A673 (cell line): ENCODE data around the gene MYO1H.

Experiments used
- CTCF ChIP-seq: fragments of 300-800, 200-600 bp; sonication (generic); conservative IDR thresholded peaks from 2 replicates; pipeline ENCODE4 v1.5.1; 2017; ENCODE audit warnings: low read depth, mild to moderate bottlenecking, antibody characterized with exemption, low read length, moderate library complexity, mixed read lengths
- EZH2 ChIP-seq: fragments of 200-600 bp; sonication (generic); IDR thresholded peaks from 2 replicates; pipeline ENCODE4 v1.6.1; 2017; ENCODE audit warnings: borderline replicate concordance, low read depth, mild to moderate bottlenecking, mixed read lengths, antibody characterized with exemption, low read length; ENCODE audit not compliant: poor library complexity, severe bottlenecking

DNA sequence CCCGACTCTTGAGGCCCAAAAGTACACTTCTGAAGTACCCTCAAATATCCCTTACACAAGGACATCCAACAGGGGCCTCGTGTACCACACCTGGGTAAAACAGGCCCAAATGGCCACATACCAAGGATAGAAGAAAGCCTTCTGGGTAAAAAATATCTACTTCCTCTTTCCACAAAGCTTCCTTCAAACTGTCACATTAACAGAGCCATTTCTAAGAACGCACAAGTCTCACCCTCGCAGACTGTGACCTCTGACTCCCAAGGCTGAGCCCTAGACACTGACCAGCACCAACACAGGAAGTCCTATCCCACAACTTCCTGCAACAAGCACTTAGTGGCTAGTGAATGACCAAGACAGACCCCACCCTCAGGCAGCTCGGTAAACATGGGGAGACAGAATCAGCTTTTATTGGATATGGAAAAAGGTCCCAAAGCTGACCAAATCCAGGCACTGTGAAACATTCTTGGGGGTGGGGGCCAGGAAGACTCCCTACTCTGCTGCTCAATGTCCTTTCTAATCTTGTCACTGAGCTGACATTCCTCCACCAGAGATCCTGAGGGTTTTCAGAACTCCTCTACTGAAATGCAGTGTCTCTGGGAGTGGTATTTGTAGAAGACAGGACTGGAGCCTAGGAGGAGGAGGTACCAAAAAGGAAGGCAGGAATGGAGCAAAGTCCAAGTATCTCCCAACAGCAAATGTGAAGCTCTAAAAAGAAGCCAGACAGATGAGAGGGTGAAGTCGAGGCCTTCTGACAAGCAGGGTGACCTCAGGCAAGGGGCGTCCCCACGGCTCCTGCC, 113.5 kb downstream of the MYO1H start:
- TF ChIP-seq CTCF (no peak), EZH2 (no peak)
